Activated naive CD8-positive, alpha-beta T cell treated with anti-CD3 and anti-CD28 coated beads for 36 hours (primary cell): ENCODE measurements around the gene ACOT8. TPM values are rescaled to one million over a fixed set of nuclear protein-coding genes. Genes with fewer than 3 reads are reported as not detected.
"Not testable (repeated sequence)": the region's sequence is repeated elsewhere in the genome, so short reads cannot be mapped to it uniquely, and the experiment has no call there.

ENCODE experiments used
- DNase-seq: peaks from one replicate; pipeline ENCODE4 v3.0.0; 2021
- H3K27ac Mint-ChIP-seq: one replicate; pipeline ENCODE4 v1.8.0; 2022; ENCODE audit warnings: mild to moderate bottlenecking, moderate library complexity, mixed read lengths
- H3K27me3 Mint-ChIP-seq: one replicate; pipeline ENCODE4 v1.8.0; 2022; ENCODE audit warnings: mild to moderate bottlenecking, mixed read lengths
- H3K36me3 Mint-ChIP-seq: one replicate; pipeline ENCODE4 v1.8.0; 2021; ENCODE audit warnings: mild to moderate bottlenecking, mixed read lengths
- H3K4me1 Mint-ChIP-seq: one replicate; pipeline ENCODE4 v1.8.0; 2021; ENCODE audit warnings: mixed read lengths
- H3K4me3 Mint-ChIP-seq: one replicate; pipeline ENCODE4 v1.8.0; 2022; ENCODE audit warnings: mild to moderate bottlenecking, moderate library complexity, mixed read lengths
- H3K9me3 Mint-ChIP-seq: one replicate; pipeline ENCODE4 v1.8.0; 2022; ENCODE audit warnings: mixed read lengths
- total RNA-seq, 2 experiments: library from RNA; stranded (reverse); gene quantifications; one replicate each; pipeline ENCODE4 v1.2.3, GENCODE V29; 2021

The ACOT8 gene
- total RNA-seq, 2 experiments from 2014 or later: 18.6 to 19.3 TPM

- Mint-ChIP-seq H3K4me1 (peaks cover 13% of the 10 kb centered on the region), H3K9me3 (no peaks in the 10 kb centered on the region), H3K27me3 (no peaks in the 10 kb centered on the region), H3K36me3 (peaks cover 46% of the 10 kb centered on the region), H3K27ac (peak overlapping the region; percentile 90), H3K4me3 (peak overlapping the region; percentile 98)
- no peak for DNase-seq
Measured at GRCh38 chr20:45813489-45813888, 43.7 kb downstream of the ACOT8 start.

DNA sequence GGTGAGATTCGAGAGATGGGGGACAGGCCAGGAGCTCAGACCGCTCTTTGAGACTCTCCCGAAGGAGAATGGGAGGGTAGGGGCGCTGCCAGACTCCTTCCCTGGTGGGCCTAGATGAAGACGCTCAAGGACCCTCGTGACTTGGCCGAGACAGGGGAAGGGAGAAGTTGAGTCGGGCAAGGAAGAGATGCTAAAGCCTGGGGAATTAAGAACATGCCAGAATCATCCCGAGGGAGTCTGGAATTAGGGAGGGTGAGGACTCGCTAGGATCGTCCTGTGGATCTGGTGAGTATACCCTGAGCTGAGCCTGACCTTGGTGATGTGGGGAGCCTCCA, 44.2 kb downstream of the ACOT8 start:
- no peaks in the 10 kb centered on the region for H3K9me3 Mint-ChIP-seq
- H3K27ac Mint-ChIP-seq: peak overlapping the region; percentile 90
- peak overlapping the region; percentile 98 for H3K4me3 Mint-ChIP-seq
- no peak for DNase-seq
- no peaks in the 10 kb centered on the region for H3K27me3 Mint-ChIP-seq
- H3K36me3 Mint-ChIP-seq: peaks cover 46% of the 10 kb centered on the region
- H3K4me1 Mint-ChIP-seq: peaks cover 13% of the 10 kb centered on the region

GRCh38 chr20:45812157-45813005, 44.8 kb downstream of the ACOT8 start, which contains the start of gene UBE2C:
UBE2C (plus strand) TSS chr20:45812644; CDS start chr20:45812696, 52 bp downstream.
- H3K9me3 Mint-ChIP-seq: no peaks in the 10 kb centered on the region
- peak within 1 kb of the TSS; percentile 98 for H3K4me3 Mint-ChIP-seq
- peak; percentile 95 for DNase-seq
- H3K27ac Mint-ChIP-seq: peak within 1 kb of the TSS; percentile 90
- peaks cover 50% of the 10 kb centered on the region for H3K36me3 Mint-ChIP-seq
- no peaks in the 10 kb centered on the region for H3K27me3 Mint-ChIP-seq
- peaks cover 13% of the 10 kb centered on the region for H3K4me1 Mint-ChIP-seq

- DNase-seq: no peak
- peaks cover 10% of the 10 kb centered on the region for H3K4me1 Mint-ChIP-seq
- no peak overlapping the region for H3K4me3 Mint-ChIP-seq
- H3K36me3 Mint-ChIP-seq: peaks cover 43% of the 10 kb centered on the region
- no peaks in the 10 kb centered on the region for H3K27me3 Mint-ChIP-seq
- H3K27ac Mint-ChIP-seq: peak overlapping the region; percentile 13
- H3K9me3 Mint-ChIP-seq: no peaks in the 10 kb centered on the region
Measured at GRCh38 chr20:45810191-45810970, 46.8 kb downstream of the ACOT8 start.

DNA sequence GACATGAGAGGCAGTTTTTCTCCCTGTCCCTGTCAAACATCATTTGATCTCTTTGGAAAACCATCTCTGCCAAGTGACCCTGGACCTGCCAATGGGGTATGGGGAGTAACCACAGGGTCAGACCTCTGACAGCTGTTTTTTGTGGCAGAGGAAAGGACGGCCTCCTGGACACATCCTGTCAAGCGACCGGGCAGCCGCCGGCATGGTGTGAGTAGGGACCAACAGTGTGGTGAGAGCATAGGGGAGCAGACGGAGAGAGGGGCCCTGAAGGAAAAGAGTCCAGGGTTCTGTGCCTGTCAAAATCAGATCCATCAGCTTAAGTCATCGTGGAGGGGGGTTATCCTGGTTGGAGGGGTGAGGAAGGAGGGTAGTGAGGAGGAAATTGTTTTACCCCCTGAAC, 55.3 kb downstream of the ACOT8 start:
- H3K4me1 Mint-ChIP-seq: peaks cover 6% of the 10 kb centered on the region
- no peak overlapping the region for H3K27ac Mint-ChIP-seq
- DNase-seq: no peak
- H3K9me3 Mint-ChIP-seq: no peaks in the 10 kb centered on the region
- H3K4me3 Mint-ChIP-seq: no peak overlapping the region
- no peaks in the 10 kb centered on the region for H3K27me3 Mint-ChIP-seq
- peaks cover 32% of the 10 kb centered on the region for H3K36me3 Mint-ChIP-seq

GRCh38 chr20:45798935-45799642, 58.1 kb downstream of the ACOT8 start:
- Mint-ChIP-seq H3K27me3 (no peaks in the 10 kb centered on the region), H3K27ac (peak overlapping the region; percentile 19), H3K9me3 (no peaks in the 10 kb centered on the region), H3K36me3 (peaks cover 32% of the 10 kb centered on the region), H3K4me3 (no peak overlapping the region), H3K4me1 (peaks cover 8% of the 10 kb centered on the region)
- peak; percentile 56 for DNase-seq

- not testable (repeated sequence) for H3K27ac Mint-ChIP-seq
- H3K36me3 Mint-ChIP-seq: peaks cover 25% of the 10 kb centered on the region
Measured at GRCh38 chr20:45797955-45798354, 59.2 kb downstream of the ACOT8 start.

DNA sequence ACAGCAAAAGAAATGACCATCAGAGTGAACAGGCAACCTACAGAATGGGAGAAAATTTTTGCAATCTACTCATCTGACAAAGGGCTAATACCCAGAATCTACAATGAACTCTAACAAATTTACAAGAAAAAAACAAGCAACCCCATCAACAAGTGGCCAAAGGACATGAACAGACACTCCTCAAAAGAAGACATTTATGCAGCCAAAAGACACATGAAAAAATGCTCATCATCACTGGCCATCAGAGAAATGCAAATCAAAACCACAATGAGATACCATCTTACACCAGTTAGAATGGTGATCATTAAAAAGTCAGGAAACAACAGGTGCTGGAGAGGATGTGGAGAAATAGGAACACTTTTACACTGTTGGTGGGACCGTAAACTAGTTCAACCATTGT, 59.7 kb downstream of the ACOT8 start:
- not testable (repeated sequence) for H3K4me3 Mint-ChIP-seq, H3K9me3 Mint-ChIP-seq, H3K27ac Mint-ChIP-seq, DNase-seq, H3K27me3 Mint-ChIP-seq
- H3K36me3 Mint-ChIP-seq: peaks cover 28% of the 10 kb centered on the region
- H3K4me1 Mint-ChIP-seq: peaks cover 18% of the 10 kb centered on the region

More at GRCh38 chr20:45797955-45798354, 59.2 kb downstream of the ACOT8 start:
- H3K27me3 Mint-ChIP-seq, DNase-seq, H3K4me3 Mint-ChIP-seq, H3K9me3 Mint-ChIP-seq: not testable (repeated sequence)
- peaks cover 14% of the 10 kb centered on the region for H3K4me1 Mint-ChIP-seq

GRCh38 chr20:45796337-45797065, 60.7 kb downstream of the ACOT8 start:
- Mint-ChIP-seq H3K4me3 (no peak overlapping the region), H3K27me3 (no peaks in the 10 kb centered on the region), H3K36me3 (peaks cover 25% of the 10 kb centered on the region), H3K9me3 (no peaks in the 10 kb centered on the region), H3K27ac (no peak overlapping the region), H3K4me1 (peaks cover 20% of the 10 kb centered on the region)
- no peak for DNase-seq

DNA sequence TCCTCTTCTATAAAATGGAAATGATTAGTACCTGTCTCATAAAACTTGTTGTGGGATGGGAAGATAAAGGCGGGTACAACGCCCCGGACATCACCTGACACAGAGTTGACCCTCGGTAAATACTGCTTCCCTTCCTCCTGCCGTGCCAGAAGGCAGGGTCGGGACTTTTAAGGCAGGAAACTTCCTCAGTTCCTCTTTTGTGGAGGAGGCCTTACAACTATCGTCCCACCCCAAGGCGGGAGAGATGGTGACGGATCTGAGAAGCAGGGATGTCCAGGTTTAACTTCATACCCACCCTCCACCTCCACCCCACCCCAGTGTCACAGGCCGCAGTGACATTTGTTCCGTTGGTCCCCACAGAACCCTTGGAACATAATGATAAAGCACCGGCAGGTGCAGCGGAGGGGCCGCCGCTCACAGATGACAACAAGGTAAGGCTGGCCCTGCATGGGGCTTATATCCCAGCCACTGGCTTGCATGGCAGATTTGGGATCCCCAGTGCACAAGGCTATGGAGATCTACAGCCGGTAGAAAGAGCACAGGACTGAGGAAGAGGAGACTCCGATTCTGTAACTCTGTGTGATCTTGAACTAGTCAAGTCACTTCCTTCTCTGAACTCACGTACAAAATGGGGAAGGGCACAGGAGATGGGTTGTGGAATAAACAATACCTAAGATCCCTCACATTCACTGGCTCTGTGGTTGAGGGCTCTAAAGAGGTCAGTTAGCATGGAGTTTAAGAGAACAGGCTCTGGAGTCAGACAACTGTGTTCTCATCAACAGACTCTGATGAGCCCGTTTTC, 64.7 kb downstream of the ACOT8 start:
- Mint-ChIP-seq H3K27ac (peak overlapping the region; percentile 76), H3K36me3 (peaks cover 20% of the 10 kb centered on the region), H3K27me3 (no peaks in the 10 kb centered on the region), H3K9me3 (no peaks in the 10 kb centered on the region), H3K4me3 (peak overlapping the region; percentile 91), H3K4me1 (peaks cover 19% of the 10 kb centered on the region)
- peak; percentile 8 for DNase-seq

Other genes starting within 250 kb of the ACOT8 start
- not detected for gene WFDC10A, start 227.7 kb downstream of the ACOT8 start, total RNA-seq
- not detected for gene WFDC9, start 226.1 kb downstream of the ACOT8 start, total RNA-seq
- gene WFDC11, start 187.2 kb downstream of the ACOT8 start, total RNA-seq: not detected
- not detected for gene WFDC13, start 155.4 kb downstream of the ACOT8 start, total RNA-seq
- gene WFDC10B, start 152.4 kb downstream of the ACOT8 start, total RNA-seq: not detected
- not detected for gene SPINT4, start 135.0 kb downstream of the ACOT8 start, total RNA-seq
- not detected for gene WFDC3, start 65.5 kb downstream of the ACOT8 start, total RNA-seq
- gene DNTTIP1, start 65.4 kb downstream of the ACOT8 start, total RNA-seq: 10 to 100 TPM; 31.1 to 31.5 TPM
- 100 to 1,000 TPM; 185 to 188 TPM for gene UBE2C, start 44.7 kb downstream of the ACOT8 start, total RNA-seq
- not detected for gene TNNC2, start 30.1 kb downstream of the ACOT8 start, total RNA-seq
- 1 to 10 TPM; 1.3 to 1.5 TPM for gene SNX21, start 23.6 kb downstream of the ACOT8 start, total RNA-seq
- gene ZSWIM3, start 222 bp upstream of the ACOT8 start, total RNA-seq: 1 to 10 TPM; 3.5 to 3.8 TPM
- gene ZSWIM1, start 23.8 kb upstream of the ACOT8 start, total RNA-seq: 10 to 100 TPM; 10.6 to 11.1 TPM
- 1 to 10 TPM in 1 of 2 experiments, under 1 TPM in 1; 0.90 to 1.0 TPM for gene SPATA25, start 30.2 kb upstream of the ACOT8 start, total RNA-seq
- 1 to 10 TPM; 2.5 to 3.1 TPM for gene NEURL2, start 33.8 kb upstream of the ACOT8 start, total RNA-seq
- 10 to 100 TPM; 45.2 to 45.7 TPM for gene CTSA, start 33.9 kb upstream of the ACOT8 start, total RNA-seq
- 1 to 10 TPM; 5.9 to 6.2 TPM for gene PLTP, start 54.8 kb upstream of the ACOT8 start, total RNA-seq
- 10 to 100 TPM; 28.4 to 30.2 TPM for gene PCIF1, start 77.3 kb upstream of the ACOT8 start, total RNA-seq
- gene ZNF335, start 114.8 kb upstream of the ACOT8 start, total RNA-seq: 10 to 100 TPM; 28.0 to 29.0 TPM
- under 1 TPM in 1 of 2 experiments, not detected in 1; 0.08 TPM for gene MMP9, start 151.5 kb upstream of the ACOT8 start, total RNA-seq
- under 1 TPM; 0.26 to 0.52 TPM for gene SLC12A5, start 171.8 kb upstream of the ACOT8 start, total RNA-seq
- 10 to 100 TPM; 26.2 to 27.3 TPM for gene NCOA5, start 232.6 kb upstream of the ACOT8 start, total RNA-seq